Measurements from ENCODE around the gene TNRC6A.

Gene TNRC6A

DNA sequence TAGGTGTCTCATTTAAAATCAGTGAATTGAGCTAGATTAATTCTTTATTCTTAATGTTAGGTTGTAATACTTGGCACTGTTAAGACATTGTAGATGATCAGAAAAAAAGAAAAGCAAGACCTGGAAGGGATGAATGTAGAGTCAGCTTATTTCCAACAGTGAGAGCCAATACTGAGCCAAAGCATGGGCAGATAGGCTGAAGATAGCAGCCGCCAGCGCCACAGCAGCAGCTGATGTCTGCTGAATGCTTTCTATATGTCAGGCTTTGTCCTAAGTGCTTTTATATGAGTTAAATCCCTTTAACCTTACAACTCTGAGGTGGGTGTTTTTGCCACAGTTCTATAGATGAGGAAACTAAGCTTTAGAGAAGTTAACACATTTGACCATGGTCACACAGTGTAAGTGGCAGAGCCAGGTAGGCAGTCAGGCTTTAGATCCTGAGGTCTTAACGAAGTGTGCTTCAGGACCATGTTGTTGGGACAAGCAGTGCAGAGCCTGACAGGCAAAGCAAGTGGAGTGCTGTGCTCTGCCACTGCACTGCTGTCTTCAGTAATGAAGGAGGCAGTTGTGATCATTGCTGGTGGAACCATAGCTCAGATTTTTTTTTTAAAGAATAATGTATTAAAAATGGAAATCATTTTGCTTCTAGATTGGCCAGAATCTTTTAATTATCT is 25.9 kb downstream of the TNRC6A start:
- in situ Hi-C loops (cut with HindIII; ENCODE audit: low sequenced_read_pairs) = no loop called here

DNA sequence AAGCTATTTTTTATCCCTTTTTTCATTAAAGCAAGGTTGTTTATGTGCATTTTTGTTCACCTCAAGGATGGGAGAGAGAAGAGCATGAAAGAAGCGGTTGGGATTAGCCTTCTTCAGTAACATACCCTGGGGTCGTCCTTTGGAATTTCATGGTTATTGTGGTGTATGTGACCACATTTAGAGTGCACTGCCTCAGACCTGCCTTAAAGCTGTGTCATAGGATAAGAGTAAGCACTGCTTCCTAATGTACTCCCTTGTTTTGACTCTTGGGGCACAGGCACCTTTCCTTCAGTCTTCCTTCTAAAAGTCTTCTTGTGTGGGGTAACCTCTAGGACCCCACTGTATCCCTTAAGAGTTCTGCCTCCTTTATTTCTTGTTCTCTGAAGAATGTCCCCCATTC is 28.9 kb downstream of the TNRC6A start:
- in situ Hi-C loops (cut with HindIII; ENCODE audit: low sequenced_read_pairs) = no loop called here

DNA sequence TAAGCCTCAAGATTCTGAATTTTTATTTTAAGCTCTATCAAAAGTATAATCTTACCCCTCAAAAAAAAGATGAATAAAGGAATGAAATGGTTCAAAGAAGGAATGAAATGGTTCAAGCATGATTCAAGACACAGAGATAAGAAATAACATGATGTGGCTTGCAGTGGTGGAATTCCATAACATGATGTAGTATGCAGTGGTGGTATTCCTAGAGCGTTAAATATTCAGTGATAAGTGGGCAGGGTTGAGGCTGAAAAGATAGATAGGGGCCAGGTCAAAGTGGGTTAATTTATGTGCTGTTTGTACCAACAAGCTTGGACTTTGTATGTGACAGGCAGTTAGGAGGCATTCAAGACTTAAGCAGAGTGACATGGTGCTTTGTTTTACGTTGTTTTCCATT is 29.6 kb downstream of the TNRC6A start:
- in situ Hi-C loops (cut with HindIII; ENCODE audit: low sequenced_read_pairs) = no loop called here

DNA sequence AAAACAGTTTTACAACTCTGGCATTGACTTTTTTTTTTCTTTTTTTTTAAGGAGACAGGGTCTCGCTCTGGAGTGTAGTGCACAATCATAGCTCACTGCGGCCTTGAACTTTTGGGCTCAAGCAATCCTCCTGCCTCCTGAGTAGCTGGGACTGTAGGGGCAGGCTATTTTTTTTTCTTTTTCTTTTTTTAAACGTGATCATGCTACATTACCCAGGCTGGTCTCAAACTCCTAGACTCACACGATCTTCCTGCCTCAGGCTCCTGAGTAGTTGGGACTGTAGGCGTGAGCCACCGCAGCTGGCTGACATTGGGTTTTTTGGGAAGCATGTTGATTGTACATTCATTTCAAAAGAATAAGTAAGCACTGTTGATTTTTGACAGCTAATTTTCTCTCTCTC is 32.1 kb downstream of the TNRC6A start:
- in situ Hi-C loops (cut with HindIII; ENCODE audit: low sequenced_read_pairs) = no loop called here

DNA sequence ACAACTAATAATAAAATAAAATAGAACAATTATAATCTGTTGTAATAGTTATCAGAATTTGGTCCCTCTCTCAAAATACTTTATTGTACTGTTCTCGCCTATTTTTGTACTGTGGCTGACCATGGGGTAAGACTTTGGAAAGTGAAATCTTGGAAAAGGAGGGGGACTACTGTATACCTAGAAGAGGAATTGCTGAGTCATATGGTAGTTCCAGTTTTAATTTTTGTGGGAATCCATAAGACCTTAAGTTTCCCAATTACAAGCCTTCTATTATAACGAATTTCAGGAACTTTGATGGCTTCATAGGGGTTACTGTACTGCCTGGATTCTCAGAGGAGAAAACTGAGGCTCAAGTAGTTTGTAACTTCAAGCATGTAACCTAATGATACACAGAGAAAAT is 35.5 kb downstream of the TNRC6A start:
- in situ Hi-C loops (cut with HindIII; ENCODE audit: low sequenced_read_pairs) = no loop called here

DNA sequence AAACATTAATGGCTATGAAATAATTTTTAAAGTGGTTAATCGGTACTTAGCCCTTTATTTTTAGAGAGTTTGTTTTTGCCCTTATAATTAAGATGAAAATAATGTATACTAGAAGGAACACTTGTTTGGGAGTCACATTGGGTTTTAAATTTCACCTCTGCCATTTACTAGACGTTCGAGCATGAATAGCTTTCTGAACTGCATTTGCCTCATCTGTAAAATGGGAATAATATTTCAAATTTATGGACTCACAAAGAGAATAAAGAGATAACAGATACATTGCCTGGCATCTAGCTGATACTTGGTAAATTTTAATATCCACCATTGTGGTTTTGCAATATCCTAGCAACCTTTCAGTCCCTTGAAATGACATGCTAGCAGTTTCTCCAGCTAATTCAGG is 36.6 kb downstream of the TNRC6A start:
- in situ Hi-C loops (cut with HindIII; ENCODE audit: low sequenced_read_pairs) = no loop called here

DNA sequence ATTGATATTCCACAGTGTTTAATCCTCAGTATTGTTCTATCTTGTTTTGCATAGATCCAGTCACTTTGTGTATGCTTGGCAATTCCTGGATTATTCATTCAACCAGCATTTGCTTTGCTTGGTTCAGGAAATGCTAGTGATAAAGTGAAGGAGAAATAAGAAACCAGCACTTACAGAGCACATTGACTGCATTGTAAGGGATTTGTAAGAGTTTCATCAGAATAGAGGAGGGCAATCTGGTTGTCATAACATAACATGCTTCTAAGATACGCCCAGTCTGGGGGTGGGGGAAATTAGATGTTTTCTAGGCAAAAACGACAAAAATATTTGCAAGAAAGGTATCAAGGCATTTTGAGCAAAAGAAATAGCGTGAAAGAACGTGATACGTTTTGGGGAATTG is 40.4 kb downstream of the TNRC6A start:
- in situ Hi-C loops (cut with HindIII; ENCODE audit: low sequenced_read_pairs) = no loop called here

DNA sequence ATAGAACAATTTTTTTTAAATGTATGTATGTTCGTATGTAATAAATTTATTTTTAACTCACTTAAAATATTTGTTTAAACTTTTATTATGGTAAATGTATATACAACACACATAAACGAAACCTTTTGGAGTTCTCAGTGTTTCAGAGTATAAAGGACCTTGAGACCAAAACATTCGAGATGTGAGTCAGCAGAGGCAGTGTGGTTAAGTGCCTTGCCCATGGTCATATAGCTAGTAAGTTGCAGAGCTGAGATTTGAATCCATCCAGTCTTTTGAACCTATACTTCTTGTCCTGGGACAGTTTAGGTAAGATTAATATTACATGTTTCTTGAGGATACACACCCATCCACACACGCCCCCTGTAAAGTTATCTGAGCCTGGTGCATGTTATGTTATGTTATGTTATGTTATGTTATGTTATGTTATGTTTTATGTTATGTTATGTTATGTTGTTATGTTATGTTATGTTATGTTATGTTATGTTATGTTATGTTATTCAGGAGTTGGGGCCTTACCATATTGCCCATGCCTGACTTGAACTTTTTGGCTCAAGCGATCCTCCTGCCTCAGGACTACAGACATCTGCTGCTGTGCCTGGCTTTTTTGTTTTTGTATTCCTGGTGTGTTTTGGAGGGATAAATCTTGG is 41.8 kb downstream of the TNRC6A start:
- in situ Hi-C loops (cut with HindIII; ENCODE audit: low sequenced_read_pairs) = no loop called here

DNA sequence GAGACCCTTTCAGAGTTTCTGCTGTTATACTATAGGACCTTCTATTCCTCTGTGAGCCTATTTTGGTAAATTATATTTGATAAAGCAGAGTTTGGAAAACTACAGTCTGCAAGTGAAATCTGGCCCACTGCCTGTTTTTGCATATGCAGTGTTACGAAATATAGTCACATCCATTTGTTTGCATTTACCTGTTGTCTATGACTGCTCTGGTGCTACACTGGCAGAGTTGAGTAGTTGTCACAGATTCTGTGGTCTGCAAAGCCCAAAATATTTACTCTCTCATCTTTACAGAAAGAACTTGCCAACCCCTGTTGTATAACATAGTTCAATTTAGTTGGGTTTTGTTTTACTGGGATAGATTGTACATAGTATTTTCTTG is 42.3 kb downstream of the TNRC6A start:
- in situ Hi-C loops (cut with HindIII; ENCODE audit: low sequenced_read_pairs) = no loop called here

DNA sequence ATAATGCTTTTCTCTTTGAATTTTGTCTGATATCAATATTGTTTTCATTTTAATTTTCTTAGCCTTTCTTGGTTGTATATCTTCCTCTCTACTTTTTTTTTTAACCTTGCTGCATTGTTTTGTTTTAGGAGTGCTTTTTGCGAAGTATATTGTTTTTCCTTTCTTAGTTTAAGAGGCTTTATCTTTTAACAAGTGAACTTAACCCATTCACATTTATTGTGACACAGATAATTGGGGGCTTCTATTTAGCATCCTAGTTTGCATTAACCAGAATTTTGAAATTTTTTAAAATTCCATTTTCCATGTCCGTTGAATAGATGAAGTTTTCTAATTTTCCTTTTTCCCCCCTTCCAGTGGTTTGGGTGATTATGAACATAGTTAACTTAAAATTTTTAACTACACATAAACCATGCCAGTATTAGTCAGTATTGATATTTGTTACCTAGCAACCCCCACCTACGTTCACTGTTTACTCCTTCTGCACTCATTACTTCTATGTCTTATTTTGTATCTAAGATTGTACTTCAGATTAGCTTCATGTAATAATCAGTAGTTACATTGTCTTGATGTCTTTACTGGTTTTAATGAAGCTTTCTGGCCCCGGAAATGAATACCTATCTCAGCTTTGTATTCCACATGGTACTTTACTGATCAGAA is 44.4 kb downstream of the TNRC6A start:
- in situ Hi-C loops (cut with HindIII; ENCODE audit: low sequenced_read_pairs) = no loop called here

DNA sequence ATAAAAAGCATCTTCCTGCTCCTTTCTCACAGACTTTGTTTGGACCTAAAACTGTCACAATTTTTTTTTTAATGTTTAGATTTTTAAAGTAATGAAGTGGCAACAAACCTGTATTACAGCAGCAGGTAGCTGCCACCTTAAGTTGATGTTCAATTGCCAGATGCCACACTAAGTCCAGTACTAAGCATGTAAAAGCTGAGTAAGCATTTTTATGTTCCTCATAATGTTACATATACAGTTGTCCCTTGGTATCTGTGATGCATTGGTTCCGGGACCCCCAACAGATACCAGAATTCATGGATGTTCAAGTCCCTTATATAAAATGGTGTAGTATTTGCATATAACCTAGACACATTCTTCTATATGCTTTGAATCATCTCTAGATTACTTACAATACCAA is 45.1 kb downstream of the TNRC6A start:
- in situ Hi-C loops (cut with HindIII; ENCODE audit: low sequenced_read_pairs) = no loop called here

DNA sequence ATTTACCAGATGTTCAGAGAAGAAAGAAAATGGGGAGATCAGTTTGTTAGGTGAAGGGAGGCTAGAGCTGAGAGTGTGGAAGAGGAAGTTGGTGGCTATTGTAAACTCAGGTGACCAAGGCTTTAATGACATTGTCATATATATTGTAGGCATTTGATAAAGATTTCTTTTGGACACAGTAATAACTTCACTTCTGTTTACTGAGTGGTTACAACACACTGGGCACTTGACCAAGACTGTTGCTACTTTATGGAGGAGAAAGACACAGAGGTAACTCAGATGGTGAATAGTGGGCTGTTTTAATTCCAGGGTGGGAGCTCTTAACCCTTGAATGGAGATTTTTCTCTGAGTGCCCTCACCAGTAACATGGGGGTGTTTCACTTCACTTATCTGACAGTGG is 46.0 kb downstream of the TNRC6A start:
- in situ Hi-C loops (cut with HindIII; ENCODE audit: low sequenced_read_pairs) = no loop called here

DNA sequence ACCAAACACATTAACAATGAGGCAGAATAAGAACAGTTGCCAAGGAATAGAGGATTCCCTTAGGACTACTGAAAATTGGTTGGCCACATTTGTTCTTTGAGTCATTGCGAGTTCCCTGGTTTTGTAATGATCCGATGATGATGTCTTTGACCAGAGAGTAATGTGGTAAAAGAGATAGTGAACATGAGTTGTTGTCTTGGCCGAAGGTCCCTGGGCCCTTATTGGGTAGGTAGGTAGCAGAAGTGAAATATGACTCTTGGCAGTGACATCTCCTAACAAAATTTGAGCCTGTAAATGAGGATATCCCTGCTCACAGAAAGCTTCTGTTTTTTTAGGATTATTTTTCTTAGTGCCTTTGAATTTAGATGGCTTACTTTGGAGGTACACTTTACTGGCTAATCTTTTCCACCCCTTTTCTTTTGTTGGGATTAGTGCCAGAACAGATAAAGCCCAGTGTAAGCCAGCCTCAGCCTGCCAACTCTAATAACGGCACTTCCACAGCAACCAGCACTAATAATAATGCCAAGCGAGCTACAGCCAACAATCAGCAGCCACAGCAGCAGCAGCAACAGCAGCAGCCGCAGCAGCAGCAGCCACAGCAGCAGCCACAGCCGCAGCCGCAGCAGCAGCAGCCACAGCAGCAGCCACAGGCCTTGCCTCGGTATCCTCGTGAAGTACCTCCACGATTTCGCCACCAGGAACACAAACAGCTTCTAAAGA is 47.2 kb downstream of the TNRC6A start:
- in situ Hi-C loops (cut with HindIII; ENCODE audit: low sequenced_read_pairs) = no loop called here

DNA sequence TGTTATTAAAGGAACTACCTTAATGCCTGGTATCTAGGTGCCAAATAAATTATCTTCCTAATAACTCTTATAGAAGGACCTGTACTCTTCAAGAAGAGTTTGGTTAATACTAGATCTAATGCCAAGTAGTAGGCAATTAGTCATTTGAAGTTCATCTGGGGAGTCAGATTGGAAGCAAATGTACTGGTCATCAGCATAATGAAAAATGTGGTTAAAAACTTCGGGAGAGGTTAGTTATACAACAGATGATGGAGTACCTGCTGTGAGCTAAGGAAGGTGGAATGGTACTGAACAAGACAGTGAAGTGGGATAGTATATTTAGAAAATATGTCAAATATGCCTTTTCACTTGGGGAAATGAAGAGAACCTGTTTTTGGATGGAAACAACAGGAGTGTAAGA is 49.2 kb downstream of the TNRC6A start:
- in situ Hi-C loops (cut with HindIII; ENCODE audit: low sequenced_read_pairs) = no loop called here

DNA sequence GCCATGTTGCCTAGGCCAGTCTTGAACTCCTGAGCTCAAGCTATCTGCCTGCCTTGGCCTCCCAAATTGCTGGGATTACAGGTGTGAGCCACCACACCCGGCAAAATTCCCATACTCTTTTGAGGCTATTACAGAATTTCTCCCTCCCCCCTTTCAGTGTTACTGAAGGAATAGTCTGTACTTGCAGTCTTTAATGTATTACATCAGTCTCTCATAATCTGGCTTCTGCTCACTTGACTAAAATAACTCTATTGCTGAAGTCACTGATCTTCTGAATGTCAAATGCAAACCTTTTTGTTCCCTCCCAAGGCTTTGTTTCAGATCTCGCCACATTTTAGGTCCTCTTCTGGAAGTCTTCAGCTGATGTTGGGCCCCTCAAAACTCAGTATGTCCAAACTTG is 51.8 kb downstream of the TNRC6A start:
- in situ Hi-C loops (cut with HindIII; ENCODE audit: low sequenced_read_pairs) = no loop called here

DNA sequence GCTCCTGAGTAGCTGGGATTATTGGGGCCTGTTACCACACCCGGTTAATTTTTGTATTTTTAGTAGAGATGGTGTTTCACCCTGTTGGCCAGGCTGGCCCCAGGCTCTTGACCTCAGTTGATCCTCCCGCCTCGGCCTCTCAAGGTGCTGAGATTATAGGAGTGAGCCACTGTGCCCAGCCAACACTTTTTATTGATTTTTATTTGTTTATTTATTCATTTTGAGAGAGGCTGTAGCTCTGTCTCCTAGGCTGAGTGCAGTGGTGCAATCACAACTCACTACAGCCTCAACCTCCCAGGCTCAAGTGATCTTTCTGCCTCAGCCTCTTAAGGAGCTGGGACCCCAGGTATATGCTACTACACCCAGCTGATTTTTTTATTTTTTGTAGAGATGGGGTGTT is 54.7 kb downstream of the TNRC6A start:
- in situ Hi-C loops (cut with HindIII; ENCODE audit: low sequenced_read_pairs) = no loop called here

DNA sequence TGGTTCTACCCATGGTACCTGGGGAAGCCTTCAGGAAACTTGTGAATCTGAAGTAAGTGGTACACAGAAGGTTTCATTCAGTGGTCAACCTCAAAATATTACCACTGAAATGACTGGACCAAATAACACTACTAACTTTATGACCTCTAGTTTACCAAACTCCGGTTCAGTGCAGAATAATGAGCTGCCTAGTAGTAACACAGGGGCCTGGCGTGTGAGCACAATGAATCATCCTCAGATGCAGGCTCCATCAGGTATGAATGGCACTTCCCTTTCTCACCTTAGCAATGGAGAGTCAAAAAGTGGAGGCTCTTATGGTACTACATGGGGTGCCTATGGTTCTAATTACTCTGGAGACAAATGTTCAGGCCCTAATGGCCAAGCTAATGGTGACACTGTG is 60.4 kb downstream of the TNRC6A start:
- in situ Hi-C loops (cut with HindIII; ENCODE audit: low sequenced_read_pairs) = no loop called here

DNA sequence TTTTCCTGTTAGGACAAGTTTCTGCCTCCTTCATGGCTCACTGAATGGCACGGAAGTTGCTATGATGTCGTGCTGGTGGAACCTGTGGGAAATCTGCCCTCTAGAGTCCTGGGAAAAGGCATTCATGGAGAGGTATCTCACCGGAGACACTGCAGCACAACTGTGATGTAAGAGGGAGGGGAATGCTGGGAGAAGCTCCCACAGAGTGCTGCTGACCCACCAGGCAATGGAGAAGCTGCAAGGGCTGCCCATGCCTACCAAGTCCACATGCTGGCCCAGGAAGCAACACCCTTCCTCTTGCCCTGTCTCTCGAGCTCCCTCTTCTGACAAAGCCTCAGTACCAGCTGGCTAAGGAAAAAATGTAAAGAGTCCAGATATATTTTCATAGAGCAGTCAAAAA is 71.1 kb downstream of the TNRC6A start:
- in situ Hi-C loops (cut with HindIII; ENCODE audit: low sequenced_read_pairs) = no loop called here

DNA sequence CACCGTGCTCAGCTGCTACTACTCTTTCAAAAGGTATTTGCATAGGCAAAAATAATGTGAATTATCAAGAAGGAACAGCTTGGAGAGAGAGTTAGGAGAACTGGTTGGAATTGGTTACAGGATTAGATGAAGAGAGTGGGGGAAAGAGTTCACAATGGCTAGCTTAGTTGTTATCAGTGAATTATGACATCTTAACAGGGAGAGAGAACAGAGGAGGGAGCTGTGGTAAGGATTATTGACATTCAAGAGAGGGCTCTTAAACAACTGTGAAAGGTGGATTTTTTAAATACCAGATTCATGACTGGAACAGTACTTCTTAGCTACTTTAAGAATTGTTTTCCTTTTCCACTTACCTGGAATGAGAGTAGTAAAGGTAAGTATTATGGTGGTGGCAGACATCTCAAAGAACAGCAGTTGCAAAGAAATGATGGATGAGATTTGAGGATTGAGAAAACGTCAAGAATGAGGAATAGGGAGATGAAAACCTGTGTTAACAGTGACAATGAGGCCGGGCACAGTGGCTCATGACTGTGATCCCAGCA is 72.4 kb downstream of the TNRC6A start:
- in situ Hi-C loops (cut with HindIII; ENCODE audit: low sequenced_read_pairs) = no loop called here

DNA sequence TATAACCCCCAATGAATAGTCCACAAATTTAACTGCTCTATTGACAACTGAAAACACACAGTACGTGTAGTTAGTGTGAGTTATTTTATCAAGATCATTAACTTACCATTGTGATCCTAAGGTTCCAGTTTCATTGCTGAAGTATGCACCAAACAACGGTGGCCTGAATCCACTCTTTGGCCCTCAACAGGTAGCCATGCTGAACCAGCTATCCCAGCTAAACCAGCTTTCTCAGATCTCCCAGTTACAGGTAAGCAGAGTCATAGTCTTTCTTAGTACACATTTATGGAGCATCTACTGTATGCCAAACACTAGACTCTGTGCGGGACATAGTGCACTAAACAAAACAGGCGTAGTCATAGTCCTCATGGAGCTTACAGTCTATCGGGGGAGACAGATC is 76.0 kb downstream of the TNRC6A start:
- in situ Hi-C loops (cut with HindIII; ENCODE audit: low sequenced_read_pairs) = no loop called here

DNA sequence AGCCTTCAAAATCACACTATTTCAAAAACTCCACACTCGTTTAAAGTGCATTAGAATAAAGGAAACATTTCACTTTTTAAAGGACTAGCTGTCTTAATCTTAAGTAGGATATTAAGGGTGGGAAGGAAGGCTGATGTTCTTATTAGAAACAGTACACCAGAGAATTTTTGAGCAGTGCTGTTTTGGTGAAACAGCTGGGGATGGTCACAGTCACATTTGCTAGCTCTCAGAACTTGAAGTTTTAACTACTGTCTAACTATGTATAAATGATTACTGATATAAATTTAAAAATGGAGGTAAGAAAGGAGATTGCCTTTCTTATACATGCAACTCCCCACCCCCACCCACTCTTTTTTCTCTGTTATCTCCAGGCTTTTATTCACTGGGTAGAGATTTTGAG is 77.8 kb downstream of the TNRC6A start:
- in situ Hi-C loops (cut with HindIII; ENCODE audit: low sequenced_read_pairs) = no loop called here

Measured in DLD1 (cell line).